GM19099 (cell line): ENCODE results near the gene RIOX2.

ENCODE experiments used
- POLR2A ChIP-seq: IDR thresholded peaks from 3 replicates; pipeline ENCODE4 v1.6.1; 2011; ENCODE audit warnings: low read depth; ENCODE audit not compliant: insufficient read length; ENCODE audit errors: extremely low read depth

The RIOX2 gene

GRCh38 chr3:97971679-97972567, at the start of gene RIOX2:
RIOX2 (minus strand) TSS chr3:97972431; CDS start chr3:97967593, 4,838 bp downstream.
- peak; percentile 87 for TF ChIP-seq POLR2A

- no peak for TF ChIP-seq POLR2A
Observed at GRCh38 chr3:98020412-98020811, 48.2 kb upstream of the RIOX2 start.

- TF ChIP-seq POLR2A: no peak
Observed at GRCh38 chr3:98018301-98018700, 46.1 kb upstream of the RIOX2 start.

- no peak for TF ChIP-seq POLR2A
Observed at GRCh38 chr3:98014268-98014585, 42.0 kb upstream of the RIOX2 start.

- no peak for TF ChIP-seq POLR2A
Observed at GRCh38 chr3:98013411-98014267, 41.4 kb upstream of the RIOX2 start.

GRCh38 chr3:98012979-98013378, 40.7 kb upstream of the RIOX2 start:
- no peak for TF ChIP-seq POLR2A

GRCh38 chr3:98010194-98010882, 38.1 kb upstream of the RIOX2 start:
- no peak for TF ChIP-seq POLR2A

GRCh38 chr3:98008855-98009254, 36.6 kb upstream of the RIOX2 start:
- no peak for TF ChIP-seq POLR2A

GRCh38 chr3:98005438-98005837, 33.2 kb upstream of the RIOX2 start:
- TF ChIP-seq POLR2A: no peak

GRCh38 chr3:98004721-98005120, 32.5 kb upstream of the RIOX2 start:
- TF ChIP-seq POLR2A: no peak

GRCh38 chr3:98003306-98003969, 31.2 kb upstream of the RIOX2 start:
- TF ChIP-seq POLR2A: no peak

- no peak for TF ChIP-seq POLR2A
Observed at GRCh38 chr3:98002717-98003116, 30.5 kb upstream of the RIOX2 start.

GRCh38 chr3:97999994-98000393, 27.8 kb upstream of the RIOX2 start:
- TF ChIP-seq POLR2A: no peak

- no peak for TF ChIP-seq POLR2A
Observed at GRCh38 chr3:97999103-97999502, 26.9 kb upstream of the RIOX2 start.

GRCh38 chr3:97996988-97997387, 24.8 kb upstream of the RIOX2 start:
- no peak for TF ChIP-seq POLR2A
